Effector CD8-positive, alpha-beta T cell (primary cell): ENCODE results near the gene ATP8A2.
"Not testable (repeated sequence)": the region's sequence is repeated elsewhere in the genome, so short reads cannot be mapped to it uniquely, and the experiment has no call there.

ENCODE experiments used
- DNase-seq: peaks from one replicate; lab custom pipeline; 2025; lab: John Stamatoyannopoulos, UW

ATP8A2 gene

GRCh38 chr13:25765266-25765665, 393.5 kb downstream of the ATP8A2 start:
- DNase-seq, result no peak

DNA sequence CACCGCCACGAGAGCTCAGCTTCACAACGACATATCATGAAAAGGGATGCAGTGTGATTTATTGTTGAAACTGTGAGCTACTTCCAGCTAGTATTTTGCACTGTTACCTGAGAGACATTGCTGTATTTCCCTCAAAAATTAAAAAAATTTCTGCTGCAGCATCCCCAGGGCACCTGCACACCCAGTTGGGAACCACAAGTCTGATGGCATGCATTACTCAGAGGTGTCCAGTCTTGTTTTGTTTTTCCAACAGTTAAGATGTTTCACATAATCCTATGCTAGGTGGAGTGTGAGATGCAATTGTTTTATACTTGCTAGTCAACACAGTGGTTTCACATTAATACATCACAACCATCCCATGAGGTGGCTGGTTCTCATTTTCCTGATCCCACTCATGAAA, 394.8 kb downstream of the ATP8A2 start:
- no peak for DNase-seq

- no peak for DNase-seq
These were observed 395.2 kb downstream of the ATP8A2 start for GRCh38 chr13:25766991-25767390.

DNA sequence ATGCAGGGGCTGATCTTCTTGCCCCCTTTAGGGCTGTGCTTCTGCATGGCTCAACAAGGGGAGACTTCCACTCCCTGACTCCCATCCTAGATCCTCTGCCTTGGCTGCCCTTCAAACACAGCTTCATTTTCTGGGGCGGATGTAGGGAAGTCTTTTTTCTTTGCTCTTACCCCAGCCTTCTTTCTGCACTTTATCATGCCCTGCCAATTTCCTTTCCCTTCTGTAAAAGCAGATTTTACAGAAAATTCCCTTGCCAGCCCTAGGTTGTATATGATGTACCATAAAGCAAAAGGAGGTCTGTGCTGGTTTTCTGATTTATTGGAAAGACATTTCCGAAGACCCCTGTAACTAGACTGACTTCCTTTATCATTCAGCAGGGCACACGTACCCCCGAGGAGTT, 396.6 kb downstream of the ATP8A2 start:
- no peak for DNase-seq

GRCh38 chr13:25768838-25769237, 397.1 kb downstream of the ATP8A2 start:
- no peak for DNase-seq

- DNase-seq, result no peak
These were observed 398.8 kb downstream of the ATP8A2 start for GRCh38 chr13:25770601-25771000.

DNA sequence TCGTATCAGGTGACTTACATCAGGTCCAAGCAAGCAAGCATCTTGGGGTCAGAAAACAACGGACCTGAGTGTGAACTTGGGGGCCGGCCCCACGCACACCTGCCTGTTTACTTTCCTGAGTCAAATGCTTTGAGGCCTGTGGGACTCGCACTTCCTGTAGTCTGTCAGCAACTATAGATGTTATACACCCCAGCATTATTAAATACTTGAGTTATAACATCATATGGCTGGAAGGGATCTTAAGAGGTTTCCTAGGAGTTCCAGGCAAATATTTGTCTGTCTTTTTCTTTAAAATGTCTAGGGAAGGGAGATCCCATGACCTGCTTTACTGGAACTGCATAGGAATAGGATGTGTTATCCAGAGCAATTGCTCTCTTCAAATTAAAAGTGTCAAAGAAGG, 399.4 kb downstream of the ATP8A2 start:
- no peak for DNase-seq

DNA sequence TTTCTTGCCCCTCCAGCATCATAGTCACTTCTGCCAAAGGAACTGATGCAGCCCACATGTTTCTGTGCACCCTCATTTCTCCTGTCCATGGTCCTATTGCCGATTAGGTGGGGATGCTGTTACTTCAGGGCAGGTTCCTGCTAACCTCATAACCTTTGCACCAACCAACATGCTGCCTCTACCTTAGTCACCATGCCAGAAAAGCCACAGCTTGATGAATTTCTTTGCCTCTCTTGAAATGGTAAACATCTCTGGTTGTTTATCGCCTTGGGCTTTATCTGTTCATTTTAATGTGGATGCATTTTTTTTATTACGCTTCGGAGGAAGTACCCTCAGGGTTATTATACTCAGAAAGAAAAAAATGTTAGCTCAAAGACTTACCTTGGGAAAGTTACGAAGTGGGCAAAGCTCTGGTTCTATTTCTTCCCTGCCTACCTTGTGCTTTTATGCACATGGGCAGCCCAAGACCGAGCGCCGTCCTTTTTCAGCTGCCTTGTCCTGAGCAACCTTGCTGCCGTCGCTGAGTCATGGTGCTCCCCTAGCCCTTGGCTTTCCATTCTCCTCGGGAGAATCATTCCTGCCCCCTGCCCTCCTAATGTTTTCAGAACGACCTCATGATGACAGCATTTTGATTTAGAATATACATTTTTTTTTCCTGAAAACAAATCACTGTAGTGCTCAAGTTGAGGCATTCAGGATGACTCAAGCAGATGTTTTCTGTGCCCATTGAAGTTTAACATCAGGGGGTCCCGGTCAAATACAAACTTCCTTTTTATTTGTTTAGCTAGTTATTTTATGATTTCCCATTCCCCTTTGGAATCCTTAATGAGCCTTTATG, 400.1 kb downstream of the ATP8A2 start:
- no peak for DNase-seq

DNA sequence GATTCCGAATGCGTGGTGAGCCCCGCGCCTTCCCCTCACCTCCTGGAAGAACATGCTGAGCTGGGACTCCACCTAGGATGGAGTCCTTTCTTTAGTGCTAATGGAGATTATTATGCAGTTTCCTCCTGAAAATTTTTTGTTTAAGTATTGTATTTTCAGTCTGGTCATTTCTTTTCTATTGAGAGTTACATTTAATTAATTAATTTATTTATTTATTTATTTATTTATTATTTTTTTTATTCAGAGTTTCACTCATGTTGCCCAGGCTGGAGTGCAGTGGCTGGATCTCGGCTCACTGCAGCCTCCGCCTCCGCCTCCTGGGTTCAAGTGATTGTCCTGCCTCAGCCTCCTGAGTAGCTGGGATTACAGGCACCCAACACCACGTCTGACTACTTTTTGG, 400.8 kb downstream of the ATP8A2 start:
- DNase-seq, result not testable (repeated sequence)

- not testable (repeated sequence) for DNase-seq
These were observed 402.3 kb downstream of the ATP8A2 start for GRCh38 chr13:25774056-25774455.

DNA sequence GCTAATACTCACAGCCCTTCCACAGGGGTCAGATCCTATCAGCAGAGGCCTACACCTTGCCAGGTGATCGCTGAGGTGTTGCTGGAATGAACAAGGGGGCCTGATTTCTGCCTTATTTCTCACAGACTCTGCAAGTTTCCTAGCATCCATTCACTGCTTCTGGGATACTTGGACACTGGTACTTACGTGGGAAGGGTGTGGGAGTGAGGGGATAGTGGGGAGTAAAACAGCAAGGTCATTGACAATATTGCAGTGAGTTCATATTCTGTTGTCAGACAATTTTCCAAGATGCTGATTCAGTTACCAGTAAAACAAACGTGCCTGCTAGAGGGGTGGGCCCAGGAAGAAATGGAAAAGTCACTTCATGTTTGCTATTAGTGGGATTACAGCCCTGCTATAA, 403.5 kb downstream of the ATP8A2 start:
- no peak for DNase-seq

GRCh38 chr13:25775986-25776385, 404.2 kb downstream of the ATP8A2 start:
- no peak for DNase-seq

GRCh38 chr13:25776722-25777121, 404.9 kb downstream of the ATP8A2 start:
- DNase-seq, result no peak

- no peak for DNase-seq
These were observed 405.7 kb downstream of the ATP8A2 start for GRCh38 chr13:25777509-25777908.

DNA sequence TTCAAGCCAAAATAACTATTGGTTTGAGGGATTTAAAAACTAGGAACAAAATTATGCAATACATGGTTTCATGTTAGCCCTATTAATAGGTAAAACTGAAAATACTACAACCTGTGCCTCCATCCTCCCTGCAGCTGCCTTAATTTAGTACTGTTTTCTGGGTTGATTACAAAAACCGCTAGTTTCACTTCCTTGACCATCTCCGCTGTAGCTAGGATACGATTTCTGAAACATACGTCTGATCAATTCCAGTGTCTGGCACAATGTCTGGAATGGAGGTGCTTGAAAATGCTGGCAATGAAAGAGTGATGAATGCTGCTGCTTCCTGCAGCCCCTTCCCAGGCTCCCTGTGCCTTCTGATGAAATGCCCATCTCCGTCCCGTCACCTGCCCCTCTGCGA, 406.6 kb downstream of the ATP8A2 start:
- no peak for DNase-seq

DNA sequence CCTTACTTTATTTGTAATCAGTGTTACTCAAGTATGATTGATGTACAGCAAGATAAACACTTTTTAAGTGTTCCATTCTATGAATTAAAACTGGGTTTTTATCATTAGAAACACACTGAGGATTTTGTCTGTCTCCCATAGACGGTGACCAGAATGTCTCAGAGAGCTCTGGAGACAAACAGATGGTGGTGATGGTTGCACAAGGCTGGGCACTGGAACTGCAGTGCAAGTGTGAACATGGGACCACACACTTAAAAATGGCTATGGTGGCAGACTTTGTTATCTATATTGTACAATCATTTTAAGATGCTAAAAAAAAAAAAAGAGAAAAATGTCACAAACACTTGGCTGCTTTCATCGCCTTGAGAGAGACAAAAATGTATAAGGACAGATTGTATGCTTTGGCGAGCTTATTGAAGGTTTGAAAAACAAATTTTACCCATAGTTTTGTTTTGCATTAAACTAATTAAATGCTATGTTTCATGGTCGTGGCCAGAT, 407.1 kb downstream of the ATP8A2 start:
- DNase-seq, result no peak

- no peak for DNase-seq
These were observed 411.3 kb downstream of the ATP8A2 start for GRCh38 chr13:25783076-25783475.

DNA sequence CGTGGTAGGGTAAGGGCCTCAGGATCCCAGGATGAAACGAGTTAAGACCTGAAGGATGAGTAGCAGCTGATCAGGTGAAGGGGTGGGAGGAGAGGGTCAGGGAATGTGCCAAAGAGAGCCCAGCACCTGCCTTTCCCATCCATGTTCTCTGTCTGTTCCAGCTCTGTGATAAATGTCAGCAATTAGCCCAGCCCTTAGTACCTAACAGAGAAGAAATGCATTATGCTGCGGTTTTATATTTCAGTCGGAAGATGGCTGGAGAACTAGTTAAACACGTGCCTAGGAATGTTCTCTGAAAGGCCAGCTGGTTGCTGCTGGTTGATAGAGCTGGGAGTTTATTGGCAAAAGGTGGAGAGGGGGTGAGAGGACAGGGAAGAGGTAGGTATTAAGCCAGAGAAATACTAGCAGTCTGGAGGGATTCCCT, 411.8 kb downstream of the ATP8A2 start:
- DNase-seq, result no peak

DNA sequence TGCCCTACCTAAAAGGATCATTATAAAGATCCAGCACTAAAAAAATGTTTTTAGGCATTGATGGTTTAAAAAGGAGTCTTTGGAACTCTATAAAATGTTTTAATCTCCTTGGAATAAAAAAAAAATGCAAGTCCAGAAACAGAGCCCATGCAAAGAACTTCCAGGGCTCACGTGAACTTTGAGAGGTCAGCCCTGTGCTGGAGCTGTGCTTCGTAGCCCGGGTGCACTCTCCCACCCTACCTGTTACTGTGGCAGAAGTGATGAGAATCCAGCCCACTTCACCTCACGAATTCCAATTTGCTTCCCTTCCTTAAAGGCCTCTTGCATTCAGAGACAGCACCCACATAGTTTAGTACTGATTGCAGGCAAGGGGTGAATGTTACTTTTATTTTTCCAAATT, 412.3 kb downstream of the ATP8A2 start:
- no peak for DNase-seq

GRCh38 chr13:25790137-25790536, 418.4 kb downstream of the ATP8A2 start:
- DNase-seq, result not testable (repeated sequence)

GRCh38 chr13:25795277-25795676, 423.5 kb downstream of the ATP8A2 start:
- DNase-seq, result no peak

- DNase-seq, result no peak
These were observed 424.7 kb downstream of the ATP8A2 start for GRCh38 chr13:25796474-25796873.

DNA sequence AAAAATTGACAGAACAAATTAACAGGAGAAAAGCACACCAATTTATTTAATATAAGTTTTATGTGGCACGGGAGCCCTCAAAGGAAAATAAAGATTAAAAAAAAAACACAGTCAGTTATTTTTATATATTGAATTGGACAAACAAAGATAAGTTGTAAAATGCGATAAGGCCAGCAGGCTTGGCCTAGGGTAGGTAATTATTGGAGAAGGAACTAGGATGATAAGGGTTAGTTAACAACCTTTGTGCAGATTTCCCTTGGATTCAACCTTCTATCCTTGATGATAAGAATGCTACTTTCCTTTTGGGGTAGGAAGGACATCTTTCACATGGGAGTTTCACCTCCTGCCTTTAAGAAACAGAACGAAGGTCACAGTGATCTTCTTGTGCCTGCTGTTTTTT, 427.2 kb downstream of the ATP8A2 start:
- no peak for DNase-seq

GRCh38 chr13:25800523-25800922, 428.7 kb downstream of the ATP8A2 start:
- no peak for DNase-seq
